HG03342 (cell line): ENCODE measurements around the gene TFAP2B.

ENCODE experiments used
- ATAC-seq: cut with Tn5 transposase; IDR thresholded peaks from one replicate; pipeline ENCODE4 v1.9.1; 2021; ENCODE audit warnings: mild to moderate bottlenecking, moderate library complexity; ENCODE audit not compliant: unreplicated experiment

TFAP2B gene

DNA sequence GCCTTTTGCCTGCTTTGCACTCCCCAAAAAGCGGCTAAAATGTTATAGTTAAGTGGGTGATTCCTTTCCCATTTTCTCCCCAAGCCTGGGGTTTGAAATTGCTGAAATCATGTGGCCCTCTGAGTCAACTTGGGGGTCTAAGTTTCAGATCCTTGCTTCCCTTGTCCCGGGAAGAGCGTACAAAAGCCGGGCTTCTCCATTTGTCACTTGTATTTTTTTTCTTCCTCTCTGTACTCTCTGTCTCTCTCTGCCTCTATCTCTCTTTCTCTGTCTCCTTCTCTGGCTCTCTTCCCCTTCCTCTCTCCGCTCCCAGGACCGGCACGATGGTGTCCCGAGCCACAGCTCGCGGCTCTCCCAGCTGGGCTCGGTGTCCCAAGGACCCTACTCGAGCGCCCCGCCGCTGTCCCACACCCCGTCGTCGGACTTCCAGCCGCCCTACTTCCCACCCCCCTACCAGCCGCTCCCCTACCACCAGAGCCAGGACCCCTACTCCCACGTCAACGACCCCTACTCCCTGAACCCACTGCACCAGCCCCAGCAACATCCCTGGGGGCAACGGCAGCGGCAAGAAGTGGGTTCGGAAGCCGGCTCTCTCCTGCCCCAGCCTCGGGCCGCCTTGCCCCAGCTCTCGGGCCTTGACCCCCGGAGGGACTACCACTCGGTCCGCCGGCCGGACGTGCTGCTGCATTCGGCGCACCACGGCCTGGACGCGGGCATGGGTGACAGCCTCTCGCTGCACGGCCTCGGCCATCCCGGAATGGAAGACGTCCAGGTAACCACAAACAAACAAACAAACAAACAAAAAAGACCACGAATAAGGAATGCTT, 4.6 kb downstream of the TFAP2B start:
- ATAC-seq: no peak

DNA sequence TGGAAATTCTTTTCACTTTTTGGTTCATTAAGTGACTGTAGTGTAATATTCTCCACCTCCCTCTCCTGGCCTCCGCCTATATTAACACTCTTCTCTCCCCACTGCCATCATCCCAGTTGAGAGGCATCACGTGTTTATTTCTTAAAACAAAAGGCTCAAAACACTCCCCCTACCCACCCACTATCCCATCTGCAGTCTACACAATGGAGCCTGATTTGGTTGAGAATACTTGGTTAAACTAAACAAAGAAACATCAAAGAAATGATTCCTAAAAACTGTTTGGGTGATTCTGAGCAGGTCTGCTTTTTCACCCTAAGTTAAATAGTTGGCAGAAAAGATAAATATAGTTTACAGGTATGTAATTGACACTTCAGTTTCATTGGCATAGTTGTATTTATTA, 5.9 kb downstream of the TFAP2B start:
- no peak for ATAC-seq

DNA sequence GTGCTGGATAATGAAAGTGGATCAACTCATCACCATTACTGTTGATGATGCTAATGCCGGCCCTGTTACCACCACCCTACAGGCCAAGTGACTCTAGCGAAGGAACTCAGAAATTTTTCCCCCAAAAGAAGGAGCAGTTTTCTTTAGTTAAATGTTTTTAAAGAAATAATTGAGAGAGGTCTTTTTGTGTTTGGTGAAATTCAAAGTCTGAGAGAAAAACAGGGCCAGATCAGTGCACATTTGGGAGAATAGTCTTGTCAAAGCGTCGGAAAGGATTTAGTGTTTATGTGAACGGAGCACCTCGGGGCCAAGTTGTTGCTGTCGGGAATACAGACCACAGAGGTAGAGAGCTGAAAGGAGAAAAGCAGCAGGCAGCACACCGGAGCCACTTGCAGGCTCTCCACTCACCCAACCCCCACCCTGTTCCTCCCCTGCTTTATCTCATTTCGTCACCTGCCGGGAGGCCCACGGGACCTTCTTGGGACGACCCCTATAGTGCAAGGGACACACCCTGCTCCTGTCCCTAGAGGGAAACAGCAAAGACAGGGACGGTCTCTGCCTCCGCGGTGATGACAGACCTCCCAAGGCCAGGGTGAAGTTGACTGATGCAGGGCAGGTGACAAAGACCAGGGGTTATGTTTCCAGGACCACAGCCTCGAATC, 6.8 kb downstream of the TFAP2B start:
- no peak for ATAC-seq

DNA sequence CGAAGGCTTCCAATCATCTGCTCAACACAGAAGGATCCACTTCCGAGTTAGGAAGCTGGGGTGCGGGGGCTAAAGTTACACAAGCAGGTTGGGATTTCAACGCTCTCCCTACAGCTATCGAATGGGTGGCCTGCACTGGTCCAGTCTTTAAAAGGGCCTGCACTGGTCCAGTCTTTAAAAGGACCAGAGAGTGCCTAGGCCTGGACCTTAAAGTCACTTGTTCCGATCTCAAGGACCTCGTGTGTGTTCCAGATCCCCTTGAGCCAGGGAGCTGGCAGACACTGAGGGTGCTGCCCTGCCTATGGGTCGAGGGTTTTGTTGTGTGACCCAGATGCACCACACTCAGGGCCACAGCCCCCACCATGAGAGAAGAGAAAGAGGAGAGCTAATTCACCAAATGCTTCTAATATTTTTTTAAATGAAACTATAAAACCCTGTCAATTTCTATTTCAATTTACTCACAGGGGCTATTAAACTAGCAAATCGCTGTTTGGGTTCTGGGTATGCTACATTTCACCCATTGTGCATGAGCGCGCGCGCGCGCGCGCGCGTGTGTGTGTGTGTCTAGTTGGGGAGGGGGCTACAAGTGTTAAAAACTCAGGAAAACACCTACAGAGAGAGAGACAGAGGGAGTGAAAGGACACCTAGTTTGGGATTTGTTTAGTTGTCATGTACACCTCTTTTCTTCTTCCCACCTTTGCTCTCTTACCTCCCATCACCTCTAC, 7.5 kb downstream of the TFAP2B start:
- ATAC-seq: no peak

DNA sequence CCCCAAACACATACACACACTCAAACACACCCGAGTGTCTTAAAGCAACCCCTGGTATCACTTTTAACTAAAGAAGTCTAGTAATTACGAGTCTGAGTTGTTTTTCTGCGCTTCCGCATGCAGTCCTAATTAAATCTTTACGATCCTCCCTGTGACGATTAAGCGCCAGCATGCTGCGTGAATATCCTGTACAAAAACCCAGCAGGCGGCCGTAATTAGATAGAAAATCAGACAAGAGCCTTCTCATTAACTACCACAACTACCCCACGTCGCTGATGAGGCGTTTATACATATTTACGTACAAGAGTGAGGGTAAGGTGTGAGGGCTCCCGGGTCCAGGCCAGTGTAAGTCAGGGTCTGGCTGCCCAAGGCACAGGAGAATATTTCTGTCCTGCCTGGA, 8.1 kb downstream of the TFAP2B start:
- no peak for ATAC-seq

DNA sequence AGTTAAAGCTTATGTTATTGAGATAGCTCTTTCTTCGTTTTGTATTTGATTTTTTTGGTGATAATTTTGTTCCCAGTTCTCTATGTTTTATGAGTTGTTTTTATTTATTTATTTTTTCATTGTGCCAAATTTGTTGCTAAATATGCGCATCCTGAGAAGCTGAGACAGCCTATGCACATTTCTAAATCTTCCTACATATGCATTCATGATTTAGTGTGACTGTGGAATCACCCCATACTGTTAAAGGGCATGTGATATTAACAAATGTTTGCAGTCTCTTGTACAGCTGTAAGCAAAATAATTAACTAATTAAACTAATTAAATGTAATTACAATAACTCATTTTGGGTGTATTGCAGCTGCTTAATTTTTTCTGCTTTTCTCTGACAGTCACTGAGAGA, 10.4 kb downstream of the TFAP2B start:
- no peak for ATAC-seq

DNA sequence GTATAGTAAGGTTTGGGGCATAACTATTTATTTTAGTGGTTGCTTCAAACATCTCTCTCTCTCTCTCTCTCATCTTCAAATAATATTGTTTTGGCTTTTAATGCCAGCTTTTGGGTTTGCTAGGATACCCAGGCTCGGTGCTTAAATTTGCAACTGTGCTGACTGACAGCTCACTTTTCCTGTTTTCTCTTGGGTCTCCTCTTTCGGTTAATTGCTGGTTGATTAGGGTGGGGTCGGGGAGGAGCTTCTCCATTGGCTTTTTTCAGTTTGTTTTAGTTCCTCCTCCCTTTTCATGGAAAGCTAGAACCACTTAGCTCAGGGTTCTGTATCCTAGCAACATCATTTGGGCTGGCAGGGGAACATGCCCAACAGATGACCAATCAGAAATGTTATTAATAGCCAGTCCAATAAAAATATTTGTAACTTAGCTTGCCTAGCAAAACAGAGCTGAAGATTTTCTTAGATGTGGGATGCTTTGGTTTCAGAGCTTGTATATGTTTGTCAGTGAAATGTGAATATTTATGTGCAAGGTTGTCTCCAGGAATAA, 11.3 kb downstream of the TFAP2B start:
- no peak for ATAC-seq

DNA sequence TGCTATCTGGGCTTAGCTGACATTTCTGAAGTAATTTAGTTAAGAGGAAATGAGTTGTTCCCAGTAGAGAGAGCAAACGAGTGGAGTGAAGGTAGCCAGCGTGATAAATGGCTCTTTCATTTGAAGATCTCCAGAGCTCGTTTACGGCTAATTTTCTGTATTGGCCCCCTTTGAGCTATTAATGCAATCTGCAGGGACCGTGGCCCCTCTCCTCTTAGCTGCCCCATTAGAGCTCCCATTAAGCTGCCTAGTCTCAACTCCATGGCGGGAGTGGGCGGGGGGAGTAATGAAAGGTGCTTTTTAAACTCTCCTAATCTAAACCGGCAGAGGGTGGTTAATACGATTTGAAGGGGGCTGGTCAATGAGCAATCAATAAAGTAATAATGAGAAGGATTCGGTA, 12.5 kb downstream of the TFAP2B start:
- ATAC-seq: no peak

DNA sequence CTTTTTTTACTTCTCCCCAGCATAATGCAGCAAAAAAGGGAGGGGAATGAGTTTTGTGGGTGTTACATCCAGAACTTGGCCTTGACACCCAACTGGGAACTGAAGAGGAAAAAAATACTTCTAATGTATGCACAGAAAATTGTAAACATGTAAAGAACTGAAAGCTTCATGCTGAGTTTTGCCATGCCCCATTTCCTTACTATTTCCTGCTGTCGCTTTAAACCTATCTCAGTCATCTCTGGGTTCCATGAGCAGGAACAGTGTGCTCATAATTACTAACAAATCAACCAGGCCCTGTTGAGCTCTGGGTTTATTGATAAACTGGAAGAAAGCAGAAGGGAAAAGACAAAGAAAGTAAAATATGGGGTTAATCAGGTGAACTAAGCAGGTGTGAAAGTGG, 14.2 kb downstream of the TFAP2B start:
- no peak for ATAC-seq

DNA sequence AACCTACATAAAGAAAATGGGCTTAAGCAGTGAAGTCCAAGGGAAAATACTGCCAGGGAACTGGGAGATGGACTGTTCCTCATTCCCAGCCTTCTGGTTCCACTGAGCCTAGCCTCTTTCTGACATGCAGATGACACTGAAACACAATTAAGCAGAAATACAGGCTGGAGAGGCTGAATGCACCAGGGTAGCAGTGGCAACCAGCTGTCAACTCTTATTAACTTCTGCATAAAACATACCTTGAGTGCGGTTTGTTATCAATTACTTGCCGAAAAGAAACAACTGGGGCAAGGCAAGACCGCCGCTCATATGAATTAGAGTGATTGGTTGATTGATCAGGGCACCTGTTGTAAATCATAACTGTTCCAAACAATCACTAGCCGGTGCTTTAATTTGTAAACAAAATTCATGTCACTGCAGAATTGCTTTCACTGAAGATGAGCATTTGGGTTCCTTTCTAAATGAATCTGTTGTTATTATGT, 16.3 kb downstream of the TFAP2B start:
- ATAC-seq: no peak

DNA sequence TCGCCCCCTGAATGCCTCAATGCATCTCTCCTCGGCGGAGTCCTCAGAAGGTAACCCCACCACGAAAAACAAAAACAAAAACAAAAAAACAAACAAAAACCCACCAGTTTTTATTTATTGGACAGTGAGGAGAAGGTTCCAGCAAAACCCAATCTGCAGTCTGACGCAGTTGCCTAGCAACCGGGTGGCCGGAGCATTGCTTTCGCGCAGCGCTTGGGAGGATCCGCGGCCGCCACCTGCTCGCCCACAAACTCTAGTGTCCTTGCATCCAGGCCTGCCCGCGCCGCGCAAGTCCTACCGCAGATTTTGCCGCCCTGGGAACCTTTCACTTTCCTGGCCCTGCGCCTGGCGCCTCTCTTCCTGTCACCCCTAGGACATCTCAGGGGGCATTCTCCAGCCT, 17.6 kb downstream of the TFAP2B start:
- no peak for ATAC-seq

DNA sequence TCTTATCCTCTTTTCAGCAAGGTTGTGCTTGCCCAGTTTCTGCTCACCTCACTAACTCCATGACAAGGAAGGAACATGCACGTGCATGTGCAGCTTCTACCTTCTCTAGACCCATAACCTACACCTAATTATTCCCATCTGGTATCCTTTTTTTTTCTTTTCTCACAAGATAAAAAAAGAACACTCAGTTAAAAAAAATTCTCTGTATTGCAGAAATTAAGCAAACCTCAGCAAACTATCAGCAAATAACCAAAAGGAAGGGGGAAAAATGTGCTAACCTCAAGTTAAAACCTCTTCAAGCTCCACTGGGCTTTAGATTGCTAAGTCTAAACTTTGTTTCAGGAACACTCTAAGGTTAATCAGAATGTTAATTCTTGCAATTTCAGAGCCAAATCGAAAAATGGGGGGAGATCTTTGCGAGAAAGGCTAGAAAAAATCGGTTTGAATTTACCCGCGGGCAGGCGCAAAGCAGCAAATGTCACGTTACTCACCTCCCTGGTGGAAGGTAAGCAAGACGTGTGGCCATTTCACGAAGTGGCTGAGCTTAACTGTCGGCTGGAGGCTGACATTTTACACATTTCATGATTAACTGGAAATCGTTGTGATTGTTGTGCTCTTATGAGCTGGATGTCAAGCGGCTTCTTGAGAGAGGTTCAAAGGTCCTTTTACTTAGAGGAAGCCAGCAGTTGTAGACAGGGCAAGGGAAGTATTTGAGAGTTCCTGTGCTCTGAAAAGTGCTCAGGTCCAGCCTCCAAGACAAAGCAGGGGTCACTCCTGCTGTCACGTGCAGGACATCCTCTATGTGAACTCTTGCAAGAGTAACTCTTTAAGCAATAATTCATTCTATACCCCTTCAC, 19.1 kb downstream of the TFAP2B start:
- no peak for ATAC-seq

DNA sequence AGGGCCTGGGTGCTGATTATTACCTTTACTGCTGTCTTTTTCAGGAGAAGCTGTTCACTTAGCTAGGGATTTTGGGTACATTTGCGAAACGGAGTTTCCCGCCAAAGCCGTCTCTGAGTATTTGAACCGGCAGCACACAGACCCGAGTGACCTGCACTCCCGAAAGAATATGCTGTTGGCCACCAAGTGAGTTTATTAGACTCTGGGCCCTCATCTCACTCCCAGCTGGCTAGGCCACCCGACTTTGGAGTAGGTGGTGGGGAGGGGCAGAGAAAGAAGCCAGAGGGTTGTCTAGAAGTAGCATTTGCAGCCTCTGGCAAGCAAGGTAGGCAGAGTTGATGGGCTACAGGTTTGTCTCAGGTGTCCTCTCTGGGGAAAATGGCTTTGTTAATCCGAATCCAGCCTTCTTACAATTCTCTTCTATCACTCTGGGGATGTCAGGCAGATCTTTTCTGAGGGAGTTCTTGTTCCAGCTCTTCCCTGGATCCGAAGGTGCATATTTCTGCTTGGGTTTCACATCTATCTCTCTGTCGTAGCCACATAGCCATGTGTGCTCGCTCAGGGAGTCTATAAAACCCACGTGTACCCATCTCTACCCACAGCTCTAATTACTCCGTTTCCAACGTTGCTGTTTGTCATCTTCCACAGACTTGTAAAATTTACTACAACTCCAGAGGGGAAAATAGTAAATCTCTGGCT, 21.6 kb downstream of the TFAP2B start:
- ATAC-seq: no peak

DNA sequence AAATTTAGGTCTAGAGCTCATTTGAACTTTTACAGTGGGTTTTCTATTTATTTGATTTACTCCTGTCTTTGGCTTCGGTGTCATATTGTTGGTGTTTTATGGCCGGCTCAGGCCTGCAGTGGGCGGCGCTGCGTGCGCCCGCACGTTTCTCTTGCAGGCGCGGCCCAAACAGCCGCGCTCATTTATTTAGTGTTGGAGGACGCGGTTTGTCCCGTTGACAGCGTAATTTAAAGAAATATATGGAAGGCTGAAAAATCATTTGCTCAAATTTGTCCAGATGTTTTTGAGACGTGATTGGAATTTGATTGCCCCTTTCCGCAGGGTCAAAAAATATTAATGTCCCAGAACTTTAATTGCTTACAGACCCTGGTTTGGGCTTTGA, 22.1 kb downstream of the TFAP2B start:
- no peak for ATAC-seq

DNA sequence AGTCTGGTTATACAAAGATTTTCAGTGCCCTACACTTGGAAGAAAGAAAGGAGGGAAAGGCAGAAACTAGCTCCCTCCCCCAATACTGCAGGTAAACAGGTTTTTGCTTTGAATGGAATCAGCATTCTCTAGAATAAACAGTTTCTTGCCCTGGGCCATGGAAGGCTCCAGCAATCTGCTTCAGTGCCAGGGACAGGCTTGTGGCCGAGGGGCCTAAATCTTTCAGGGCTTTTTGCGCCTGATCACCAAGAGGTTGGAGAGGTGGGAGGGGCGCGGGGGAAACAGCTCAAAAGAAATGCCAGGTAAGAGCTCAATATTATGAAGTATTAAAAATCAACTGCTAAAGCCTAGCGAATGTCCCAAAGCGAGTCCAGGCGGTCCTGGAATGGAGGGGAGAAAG, 23.8 kb downstream of the TFAP2B start:
- no peak for ATAC-seq

DNA sequence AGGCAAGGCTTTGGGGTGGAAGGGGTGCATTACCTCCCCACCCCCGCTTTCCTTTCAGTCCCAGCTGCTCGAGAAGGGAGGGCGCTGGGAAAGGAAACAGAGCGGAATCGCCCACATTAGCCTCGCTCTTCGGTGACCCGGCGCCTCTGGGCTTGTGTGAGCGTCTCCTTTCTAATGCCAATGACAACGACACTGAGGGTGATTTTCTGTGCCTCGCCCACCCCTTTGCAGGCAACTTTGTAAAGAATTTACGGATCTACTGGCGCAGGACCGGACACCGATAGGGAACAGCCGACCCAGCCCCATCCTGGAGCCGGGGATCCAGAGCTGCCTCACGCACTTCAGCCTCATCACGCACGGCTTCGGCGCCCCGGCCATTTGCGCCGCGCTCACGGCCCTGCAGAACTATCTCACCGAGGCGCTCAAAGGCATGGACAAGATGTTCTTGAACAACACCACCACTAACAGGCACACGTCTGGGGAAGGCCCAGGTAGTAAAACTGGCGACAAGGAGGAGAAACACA, 24.3 kb downstream of the TFAP2B start:
- ATAC-seq: no peak

DNA sequence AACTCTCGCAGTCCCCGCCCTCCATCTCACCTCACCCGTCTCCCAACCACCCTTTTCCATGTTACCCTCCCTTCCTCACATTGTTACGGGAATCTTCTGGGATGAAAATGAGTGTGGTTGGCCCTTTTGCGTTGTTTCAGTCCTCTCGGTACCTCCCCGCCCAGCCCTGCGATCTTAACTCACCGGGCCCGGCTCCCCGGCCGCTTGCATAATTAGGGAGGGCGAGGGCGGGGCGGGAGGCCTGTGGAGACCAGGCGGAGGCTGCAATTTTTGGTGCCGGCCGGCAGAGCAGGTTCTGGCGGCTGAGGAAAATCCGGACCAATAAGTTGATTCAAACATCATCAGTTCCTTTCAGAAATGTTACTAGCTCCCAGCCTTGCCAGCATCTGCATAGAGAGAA, 25.2 kb downstream of the TFAP2B start:
- no peak for ATAC-seq

DNA sequence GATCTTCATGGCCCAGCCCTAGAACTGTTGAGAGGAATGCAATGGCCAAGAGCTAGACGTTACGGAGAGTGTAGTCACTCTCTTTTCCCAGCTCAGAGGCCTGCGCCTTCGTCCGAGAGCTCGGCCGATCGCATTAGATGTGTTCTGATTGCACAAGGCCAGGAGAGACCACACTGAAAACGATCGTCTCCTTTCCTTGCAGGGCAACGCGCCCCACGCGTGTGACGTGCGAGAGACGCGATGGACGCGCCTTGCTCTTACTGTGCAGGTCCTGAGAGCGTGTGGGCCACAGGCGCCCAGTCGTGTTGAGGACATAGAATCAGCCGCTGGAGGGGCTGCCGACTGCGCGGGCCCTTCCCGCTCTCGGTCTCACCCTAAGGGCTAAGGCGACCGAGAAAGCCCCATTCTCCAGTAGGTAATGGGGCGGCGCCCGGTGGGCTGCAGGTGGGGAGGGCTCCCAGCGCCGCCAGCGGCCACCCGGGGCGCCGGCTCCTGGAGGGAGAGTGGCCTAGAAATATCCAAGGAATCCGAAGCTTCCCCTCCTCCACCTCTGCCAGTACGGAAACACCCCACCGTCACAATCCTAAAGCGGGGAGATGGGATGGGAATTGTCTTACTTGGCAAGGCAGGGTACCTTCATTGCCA, 26.9 kb downstream of the TFAP2B start:
- no peak for ATAC-seq

DNA sequence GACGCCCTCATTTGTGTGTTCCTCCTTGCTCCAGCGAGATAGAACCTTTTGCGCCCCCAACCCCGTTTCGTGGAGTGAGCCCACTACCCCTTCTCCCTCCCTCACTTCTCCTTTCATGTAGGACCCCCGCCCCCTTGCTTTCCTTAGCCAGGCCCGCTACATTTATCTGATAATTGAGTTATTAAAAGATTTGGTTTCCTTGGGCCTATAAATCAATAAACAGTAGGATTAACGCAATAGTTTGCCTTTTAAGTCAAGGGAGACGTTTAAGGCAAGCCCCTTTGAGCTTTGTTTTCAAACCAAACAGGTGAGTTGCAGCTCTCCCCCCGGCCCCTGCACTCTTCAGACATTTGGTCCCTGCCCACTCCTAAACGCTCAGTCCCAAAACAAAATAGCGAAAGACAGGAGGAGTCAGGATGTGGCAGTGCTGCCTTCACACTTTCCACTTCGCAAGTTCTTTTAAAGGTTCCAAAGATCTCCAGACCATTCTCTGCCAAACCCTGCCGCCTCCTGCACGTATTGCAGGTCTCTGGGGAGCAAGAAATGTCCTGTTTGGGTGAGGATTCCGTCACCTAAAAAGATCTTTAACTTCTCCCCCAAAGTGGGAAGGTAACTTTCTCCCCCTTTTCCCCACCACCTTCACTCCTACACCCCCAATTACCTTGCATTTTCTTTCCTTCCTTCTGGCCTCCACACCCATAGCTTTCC, 27.6 kb downstream of the TFAP2B start:
- no peak for ATAC-seq
